HG02840 (cell line): Measurements from ENCODE around the gene DPP6.

Experiments
- ATAC-seq: cut with Tn5 transposase; IDR thresholded peaks from one replicate; pipeline ENCODE4 v1.9.1; 2021; ENCODE audit warnings: mild to moderate bottlenecking, moderate library complexity, moderate number of reproducible peaks; ENCODE audit not compliant: unreplicated experiment, low FRiP score

DPP6 gene

GRCh38 chr7:154679379-154680053 lies 627.3 kb downstream of the DPP6 start:
- no peak for ATAC-seq

GRCh38 chr7:154680894-154681659 lies 628.9 kb downstream of the DPP6 start:
- ATAC-seq: no peak

- no peak for ATAC-seq
These were observed 629.8 kb downstream of the DPP6 start for GRCh38 chr7:154682003-154682402.

GRCh38 chr7:154684666-154685563 lies 632.7 kb downstream of the DPP6 start:
- ATAC-seq: no peak

GRCh38 chr7:154685564-154685901 lies 633.3 kb downstream of the DPP6 start:
- no peak for ATAC-seq

GRCh38 chr7:154686305-154686704 lies 634.1 kb downstream of the DPP6 start:
- no peak for ATAC-seq

GRCh38 chr7:154688952-154689351 lies 636.8 kb downstream of the DPP6 start:
- no peak for ATAC-seq

- ATAC-seq: no peak
These were observed 638.2 kb downstream of the DPP6 start for GRCh38 chr7:154690411-154690810.

- no peak for ATAC-seq
These were observed 641.5 kb downstream of the DPP6 start for GRCh38 chr7:154693661-154694060.

GRCh38 chr7:154695836-154696235 lies 643.6 kb downstream of the DPP6 start:
- no peak for ATAC-seq

- ATAC-seq: no peak
These were observed 644.4 kb downstream of the DPP6 start for GRCh38 chr7:154696556-154696955.

- no peak for ATAC-seq
These were observed 646.6 kb downstream of the DPP6 start for GRCh38 chr7:154698726-154699291.

- ATAC-seq: no peak
These were observed 647.2 kb downstream of the DPP6 start for GRCh38 chr7:154699417-154699816.

- ATAC-seq: no peak
These were observed 657.8 kb downstream of the DPP6 start for GRCh38 chr7:154709840-154710520.

- no peak for ATAC-seq
These were observed 667.8 kb downstream of the DPP6 start for GRCh38 chr7:154720016-154720415.

GRCh38 chr7:154721086-154721485 lies 668.9 kb downstream of the DPP6 start:
- ATAC-seq: no peak

- no peak for ATAC-seq
These were observed 674.2 kb downstream of the DPP6 start for GRCh38 chr7:154726368-154726767.

GRCh38 chr7:154729056-154729455 lies 676.9 kb downstream of the DPP6 start:
- no peak for ATAC-seq

- ATAC-seq: no peak
These were observed 683.6 kb downstream of the DPP6 start for GRCh38 chr7:154735766-154736165.

- ATAC-seq: no peak
These were observed 684.2 kb downstream of the DPP6 start for GRCh38 chr7:154736389-154736788.
